ENCODE results near the gene LYPLA2.

Gene LYPLA2

GRCh38 chr1:23803674-23804073 lies 12.7 kb downstream of the LYPLA2 start:
- H3K4me3 ChIP-seq (ENCODE audit: low read depth, low read length) = no peak overlapping the region
- DNase-seq (ENCODE audit: low read depth) = no peak
- TF ChIP-seq CTCF (IDR thresholded peaks at IDR 0.05; ENCODE audit: low read depth, low read length, missing control alignments) = no peak

GRCh38 chr1:23804183-23804835 lies 13.4 kb downstream of the LYPLA2 start:
- TF ChIP-seq CTCF (IDR thresholded peaks at IDR 0.05; ENCODE audit: low read depth, low read length, missing control alignments) = peak; percentile 25
- no peak overlapping the region for H3K4me3 ChIP-seq (ENCODE audit: low read depth, low read length)

GRCh38 chr1:23805025-23805424 lies 14.1 kb downstream of the LYPLA2 start:
- H3K4me3 ChIP-seq (ENCODE audit: low read depth, low read length) = no peak overlapping the region
- TF ChIP-seq CTCF (IDR thresholded peaks at IDR 0.05; ENCODE audit: low read depth, low read length, missing control alignments) = no peak
- DNase-seq (ENCODE audit: low read depth) = no peak

More at GRCh38 chr1:23804183-23804835, 13.4 kb downstream of the LYPLA2 start:
- no peak for DNase-seq (ENCODE audit: low read depth)

GRCh38 chr1:23806280-23806679 lies 15.3 kb downstream of the LYPLA2 start:
- TF ChIP-seq CTCF (IDR thresholded peaks at IDR 0.05; ENCODE audit: low read depth, low read length, missing control alignments) = no peak
- H3K4me3 ChIP-seq (ENCODE audit: low read depth, low read length) = no peak overlapping the region
- no peak for DNase-seq (ENCODE audit: low read depth)

GRCh38 chr1:23807453-23807852 lies 16.5 kb downstream of the LYPLA2 start:
- DNase-seq (ENCODE audit: low read depth) = no peak

GRCh38 chr1:23809751-23810171 lies 18.8 kb downstream of the LYPLA2 start:
- no peak overlapping the region for H3K4me3 ChIP-seq (ENCODE audit: low read depth, low read length)
- peak; percentile 96 for TF ChIP-seq CTCF (IDR thresholded peaks at IDR 0.05; ENCODE audit: low read depth, low read length, missing control alignments)
- peak; percentile 61 for DNase-seq (ENCODE audit: low read depth)

More at GRCh38 chr1:23807453-23807852, 16.5 kb downstream of the LYPLA2 start:
- TF ChIP-seq CTCF (IDR thresholded peaks at IDR 0.05; ENCODE audit: low read depth, low read length, missing control alignments) = no peak
- no peak overlapping the region for H3K4me3 ChIP-seq (ENCODE audit: low read depth, low read length)

All from GM12864 (cell line).